ENCODE data around the gene HTRA3. TPM values are rescaled to one million over a fixed set of nuclear protein-coding genes. Genes with fewer than 3 reads are reported as not detected.

HTRA3 gene
- total and polyA plus RNA-seq, 2 experiments from 2014 or later: 1.3 to 3.6 TPM

DNA sequence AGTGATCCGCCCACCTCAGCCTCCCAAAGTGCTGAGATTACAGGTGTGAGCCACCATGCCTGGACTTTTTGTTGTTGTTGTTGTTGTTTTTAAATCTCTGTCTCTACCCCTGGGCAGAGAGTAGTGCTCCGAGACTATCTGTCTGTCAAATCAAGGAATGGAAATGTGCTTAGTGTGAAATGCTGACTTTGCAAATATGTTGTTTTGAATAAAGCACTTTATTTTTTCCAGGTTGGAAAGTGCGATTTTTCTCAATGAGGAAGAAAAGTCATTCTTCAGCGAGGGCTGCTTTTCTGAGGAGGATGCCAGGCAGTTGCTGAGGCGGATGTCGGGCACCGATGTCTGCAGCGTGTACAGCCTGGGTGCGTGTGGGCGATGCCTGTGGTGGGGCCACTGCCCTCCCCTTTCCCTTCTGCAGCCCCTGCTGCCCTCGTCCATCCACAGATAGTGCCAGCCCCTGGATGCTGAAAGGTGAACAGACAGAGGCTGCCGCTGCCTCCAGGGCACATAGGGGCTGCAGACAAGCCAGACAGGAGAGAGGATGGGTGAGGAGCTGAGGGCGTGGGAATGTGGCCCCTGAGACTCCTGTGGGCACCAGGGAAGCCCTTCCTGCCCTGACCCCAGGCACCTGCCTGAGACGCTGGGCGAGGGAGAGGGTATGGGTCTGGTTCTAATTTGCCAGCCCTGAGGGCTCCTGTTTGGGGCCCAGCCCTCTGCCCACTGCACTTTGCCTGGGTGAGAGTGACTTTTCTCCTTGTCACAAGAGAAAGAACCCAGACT is 46.8 kb upstream of the HTRA3 start:
- Histone ChIP-seq H3K9me2 (ENCODE audit: insufficient read depth) (no peaks in the 10 kb centered on the region), H3K4me3 (no peak overlapping the region), H2AFZ (no peak overlapping the region), H3K4me2 (no peak overlapping the region), H3K79me2 (replicated peaks; ENCODE audit: insufficient read depth) (no peaks in the 10 kb centered on the region), H3K36me3 (ENCODE audit: insufficient read depth) (no peaks in the 10 kb centered on the region), H4K20me1 (replicated peaks; ENCODE audit: insufficient read depth) (no peaks in the 10 kb centered on the region), H3K4me1 (ENCODE audit: insufficient read depth) (peaks cover 11% of the 10 kb centered on the region), H3F3A (replicated peaks; ENCODE audit: low read depth) (no peaks in the 10 kb centered on the region), H3K27me3 (ENCODE audit: insufficient read depth) (no peaks in the 10 kb centered on the region), H3K27ac (ENCODE audit: low read depth) (no peak overlapping the region)
- ATAC-seq (no peak), DNase-seq (ENCODE audit: low spot score) (no peak)
- H3K9me3 Mint-ChIP-seq: no peaks in the 10 kb centered on the region
- peaks cover 23% of the 10 kb centered on the region for H3K4me1 Mint-ChIP-seq
- H3K36me3 Mint-ChIP-seq (ENCODE audit: low read depth): no peaks in the 10 kb centered on the region
- no peak for TF ChIP-seq POLR2AphosphoS5 (IDR thresholded peaks at IDR 0.05; ENCODE audit: low read depth)
- TF ChIP-seq, protein P1, sequence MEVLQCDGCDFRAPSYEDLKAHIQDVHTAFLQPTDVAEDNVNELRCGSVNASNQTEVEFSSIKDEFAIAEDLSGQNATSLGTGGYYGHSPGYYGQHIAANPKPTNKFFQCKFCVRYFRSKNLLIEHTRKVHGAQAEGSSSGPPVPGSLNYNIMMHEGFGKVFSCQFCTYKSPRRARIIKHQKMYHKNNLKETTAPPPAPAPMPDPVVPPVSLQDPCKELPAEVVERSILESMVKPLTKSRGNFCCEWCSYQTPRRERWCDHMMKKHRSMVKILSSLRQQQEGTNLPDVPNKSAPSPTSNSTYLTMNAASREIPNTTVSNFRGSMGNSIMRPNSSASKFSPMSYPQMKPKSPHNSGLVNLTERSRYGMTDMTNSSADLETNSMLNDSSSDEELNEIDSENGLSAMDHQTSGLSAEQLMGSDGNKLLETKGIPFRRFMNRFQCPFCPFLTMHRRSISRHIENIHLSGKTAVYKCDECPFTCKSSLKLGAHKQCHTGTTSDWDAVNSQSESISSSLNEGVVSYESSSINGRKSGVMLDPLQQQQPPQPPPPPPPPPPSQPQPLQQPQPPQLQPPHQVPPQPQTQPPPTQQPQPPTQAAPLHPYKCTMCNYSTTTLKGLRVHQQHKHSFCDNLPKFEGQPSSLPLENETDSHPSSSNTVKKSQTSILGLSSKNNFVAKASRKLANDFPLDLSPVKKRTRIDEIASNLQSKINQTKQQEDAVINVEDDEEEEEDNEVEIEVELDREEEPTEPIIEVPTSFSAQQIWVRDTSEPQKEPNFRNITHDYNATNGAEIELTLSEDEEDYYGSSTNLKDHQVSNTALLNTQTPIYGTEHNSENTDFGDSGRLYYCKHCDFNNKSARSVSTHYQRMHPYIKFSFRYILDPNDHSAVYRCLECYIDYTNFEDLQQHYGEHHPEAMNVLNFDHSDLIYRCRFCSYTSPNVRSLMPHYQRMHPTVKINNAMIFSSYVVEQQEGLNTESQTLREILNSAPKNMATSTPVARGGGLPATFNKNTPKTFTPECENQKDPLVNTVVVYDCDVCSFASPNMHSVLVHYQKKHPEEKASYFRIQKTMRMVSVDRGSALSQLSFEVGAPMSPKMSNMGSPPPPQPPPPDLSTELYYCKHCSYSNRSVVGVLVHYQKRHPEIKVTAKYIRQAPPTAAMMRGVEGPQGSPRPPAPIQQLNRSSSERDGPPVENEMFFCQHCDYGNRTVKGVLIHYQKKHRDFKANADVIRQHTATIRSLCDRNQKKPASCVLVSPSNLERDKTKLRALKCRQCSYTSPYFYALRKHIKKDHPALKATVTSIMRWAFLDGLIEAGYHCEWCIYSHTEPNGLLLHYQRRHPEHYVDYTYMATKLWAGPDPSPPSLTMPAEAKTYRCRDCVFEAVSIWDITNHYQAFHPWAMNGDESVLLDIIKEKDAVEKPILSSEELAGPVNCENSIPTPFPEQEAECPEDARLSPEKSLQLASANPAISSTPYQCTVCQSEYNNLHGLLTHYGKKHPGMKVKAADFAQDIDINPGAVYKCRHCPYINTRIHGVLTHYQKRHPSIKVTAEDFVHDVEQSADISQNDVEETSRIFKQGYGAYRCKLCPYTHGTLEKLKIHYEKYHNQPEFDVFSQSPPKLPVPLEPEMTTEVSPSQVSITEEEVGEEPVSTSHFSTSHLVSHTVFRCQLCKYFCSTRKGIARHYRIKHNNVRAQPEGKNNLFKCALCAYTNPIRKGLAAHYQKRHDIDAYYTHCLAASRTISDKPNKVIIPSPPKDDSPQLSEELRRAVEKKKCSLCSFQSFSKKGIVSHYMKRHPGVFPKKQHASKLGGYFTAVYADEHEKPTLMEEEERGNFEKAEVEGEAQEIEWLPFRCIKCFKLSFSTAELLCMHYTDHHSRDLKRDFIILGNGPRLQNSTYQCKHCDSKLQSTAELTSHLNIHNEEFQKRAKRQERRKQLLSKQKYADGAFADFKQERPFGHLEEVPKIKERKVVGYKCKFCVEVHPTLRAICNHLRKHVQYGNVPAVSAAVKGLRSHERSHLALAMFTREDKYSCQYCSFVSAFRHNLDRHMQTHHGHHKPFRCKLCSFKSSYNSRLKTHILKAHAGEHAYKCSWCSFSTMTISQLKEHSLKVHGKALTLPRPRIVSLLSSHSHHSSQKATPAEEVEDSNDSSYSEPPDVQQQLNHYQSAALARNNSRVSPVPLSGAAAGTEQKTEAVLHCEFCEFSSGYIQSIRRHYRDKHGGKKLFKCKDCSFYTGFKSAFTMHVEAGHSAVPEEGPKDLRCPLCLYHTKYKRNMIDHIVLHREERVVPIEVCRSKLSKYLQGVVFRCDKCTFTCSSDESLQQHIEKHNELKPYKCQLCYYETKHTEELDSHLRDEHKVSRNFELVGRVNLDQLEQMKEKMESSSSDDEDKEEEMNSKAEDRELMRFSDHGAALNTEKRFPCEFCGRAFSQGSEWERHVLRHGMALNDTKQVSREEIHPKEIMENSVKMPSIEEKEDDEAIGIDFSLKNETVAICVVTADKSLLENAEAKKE (CRISPR knock-in tag; IDR thresholded peaks at IDR 0.05): no peak
- no peak for TF ChIP-seq ZNF114 (CRISPR knock-in tag; IDR thresholded peaks at IDR 0.05)
- no peak for TF ChIP-seq EZH2 (IDR thresholded peaks at IDR 0.05; ENCODE audit: low read depth, unreplicated experiment)
- no peak for TF ChIP-seq ZNF331 (CRISPR knock-in tag; IDR thresholded peaks at IDR 0.05; ENCODE audit: low read depth)
- no peak overlapping the region for H3K27ac Mint-ChIP-seq
- peaks cover 9% of the 10 kb centered on the region for H3K27me3 Mint-ChIP-seq (ENCODE audit: insufficient read depth, low read depth, poor library complexity)
- H3K4me3 Mint-ChIP-seq: no peak overlapping the region
